Liver (tissue), 9 donors: ENCODE data around the gene DZIP1L. TPM values are rescaled to one million over a fixed set of nuclear protein-coding genes. Genes with fewer than 3 reads are reported as not detected.

Source experiments
- DNase-seq: peaks from one replicate; pipeline ENCODE4 v3.0.0-alpha.2; 2017; ENCODE audit warnings: low spot score
- H3K27ac ChIP-seq, 2 donors: one replicate each; pipeline ENCODE4 v1.7.0; 2013; ENCODE audit warnings: inconsistent platforms in 2 of 2, low read length in 2 of 2, control low read depth in 1 of 2, low read depth in 1 of 2, mild to moderate bottlenecking in 1 of 2
- H3K27me3 ChIP-seq, 4 donors: one replicate each; pipeline versions ENCODE4 v1.6.1 to v1.7.0; 2013; ENCODE audit warnings: low read length in 3 of 4, inconsistent platforms in 1 of 4, mild to moderate bottlenecking in 1 of 4, moderate library complexity in 1 of 4; ENCODE audit not compliant: control insufficient read depth in 4 of 4, insufficient read depth in 4 of 4
- H3K36me3 ChIP-seq, 4 donors: one replicate each; pipeline versions ENCODE4 v1.6.1 to v1.7.0; 2013; ENCODE audit warnings: low read length in 3 of 4, mild to moderate bottlenecking in 3 of 4, low read depth in 1 of 4, moderate library complexity in 1 of 4; ENCODE audit not compliant: control insufficient read depth in 4 of 4, insufficient read depth in 3 of 4
- H3K4me1 ChIP-seq, 4 donors: one replicate each; pipeline versions ENCODE4 v1.6.1 to v1.7.0; 2013; ENCODE audit warnings: low read length in 3 of 4, mild to moderate bottlenecking in 3 of 4, moderate library complexity in 1 of 4; ENCODE audit not compliant: control insufficient read depth in 4 of 4, insufficient read depth in 4 of 4
- H3K4me3 ChIP-seq, 3 donors: one replicate each; pipeline versions ENCODE4 v1.6.1 to v1.7.0; 2013; ENCODE audit warnings: low read length in 3 of 3, control low read depth in 1 of 3, low read depth in 1 of 3, mild to moderate bottlenecking in 1 of 3
- H3K9ac ChIP-seq, 2 donors: one replicate each; pipeline ENCODE4 v1.7.0; 2013; ENCODE audit warnings: low read length in 2 of 2, mild to moderate bottlenecking in 2 of 2, moderate library complexity in 2 of 2, control low read depth in 1 of 2, low read depth in 1 of 2
- H3K9me3 ChIP-seq, 4 donors: one replicate each; pipeline versions ENCODE4 v1.6.1 to v1.7.0; 2013; ENCODE audit warnings: low read length in 3 of 4; ENCODE audit not compliant: control insufficient read depth in 4 of 4
- FOXA2 ChIP-seq: IDR thresholded peaks from 2 replicates; pipeline ENCODE4 v1.6.1; 2016; ENCODE audit warnings: antibody characterized with exemption
- GABPA ChIP-seq, 2 donors: IDR thresholded peaks in 1 of 2; conservative IDR thresholded peaks in 1 of 2; 2 replicates each; pipeline ENCODE4 v1.6.1; 2016; ENCODE audit warnings: antibody characterized with exemption in 2 of 2, mild to moderate bottlenecking in 1 of 2, moderate library complexity in 1 of 2
- HNF4A ChIP-seq, 2 donors: conservative IDR thresholded peaks; 2 replicates each; pipeline ENCODE4 v1.6.1; 2016; ENCODE audit warnings: antibody characterized with exemption in 2 of 2, mild to moderate bottlenecking in 2 of 2
- HNF4G ChIP-seq: IDR thresholded peaks from 2 replicates; pipeline ENCODE4 v1.6.1; 2016; ENCODE audit warnings: antibody characterized with exemption
- JUND ChIP-seq, 2 donors: IDR thresholded peaks; 2 replicates each; pipeline ENCODE4 v1.6.1; 2016; ENCODE audit warnings: antibody characterized with exemption in 2 of 2
- NR2F2 ChIP-seq: IDR thresholded peaks from 2 replicates; pipeline ENCODE4 v1.6.1; 2016; ENCODE audit warnings: antibody characterized with exemption
- RAD21 ChIP-seq, 2 donors: IDR thresholded peaks; 2 replicates each; pipeline ENCODE4 v1.6.1; 2016; ENCODE audit warnings: antibody characterized with exemption in 2 of 2, mild to moderate bottlenecking in 2 of 2
- RXRA ChIP-seq, 2 donors: IDR thresholded peaks; 2 replicates each; pipeline ENCODE4 v1.6.1; 2017 to 2018; ENCODE audit warnings: antibody characterized with exemption in 2 of 2, mild to moderate bottlenecking in 1 of 2
- SP1 ChIP-seq: IDR thresholded peaks from 2 replicates; pipeline ENCODE4 v1.6.1; 2018; ENCODE audit warnings: antibody characterized with exemption, mild to moderate bottlenecking
- TAF1 ChIP-seq: conservative IDR thresholded peaks from 2 replicates; pipeline ENCODE4 v1.6.1; 2016; ENCODE audit warnings: antibody characterized with exemption, mild to moderate bottlenecking
- YY1 ChIP-seq: IDR thresholded peaks from 2 replicates; pipeline ENCODE4 v1.6.1; 2016; ENCODE audit warnings: antibody characterized with exemption, mild to moderate bottlenecking
- WGBS: extraction: QIAGEN DNeasy Blood & Tissue Kit; methylation state at CpG from one replicate; pipeline ENCODE4 v1.1.7; 2013; 5-methylcytosine and 5-hydroxymethylcytosine counted together
- polyA plus RNA-seq, 2 donors: library from polyadenylated mRNA; stranded (reverse) in 1 of 2; unstranded in 1 of 2; fragments of 200-250 nt in 1 of 2; fragments of >200 nt in 1 of 2; fragmentation: Nextera tagmentation in 1 of 2; extraction: Ambion mirVana in 1 of 2; gene quantifications; one replicate each; pipeline versions ENCODE4 v1.2.1 to v1.2.3, GENCODE V29; 2013 to 2015
- total RNA-seq, 2 donors: library from RNA; depleted of rRNA; stranded (reverse); fragments of >200 nt; gene quantifications; one replicate each; pipeline ENCODE4 v1.2.3, GENCODE V29; 2014
- TF ChIP-seq, protein P1 (sequence below): IDR thresholded peaks from 2 replicates; pipeline ENCODE4 v1.6.1; 2016; ENCODE audit warnings: antibody characterized with exemption, mild to moderate bottlenecking
- TF ChIP-seq, protein P2 (sequence below): IDR thresholded peaks from 2 replicates; pipeline ENCODE4 v1.6.1; 2016; ENCODE audit warnings: antibody characterized with exemption
- TF ChIP-seq, protein P3 (sequence below): IDR thresholded peaks from 2 replicates; pipeline ENCODE4 v1.6.1; 2016; ENCODE audit warnings: antibody characterized with exemption
- TF ChIP-seq, protein P4 (sequence below): IDR thresholded peaks from 2 replicates; pipeline ENCODE4 v1.6.1; 2016; ENCODE audit warnings: antibody characterized with exemption
- TF ChIP-seq, protein P5 (sequence below): fragments of 150-350 bp; IDR thresholded peaks from 2 replicates; pipeline ENCODE4 v1.5.1; 2017; ENCODE audit warnings: improper control_type of control experiment, low read depth, low read length; ENCODE audit not compliant: missing input control
- donor health status: healthy.
- donor health status: healthy.
- donor health status: healthy.
- donor health status: healthy.
- donor health status: healthy.

DZIP1L gene
- total and polyA plus RNA-seq, 4 donors, result 0.62 to 5.9 (median 1.3) TPM

DNA sequence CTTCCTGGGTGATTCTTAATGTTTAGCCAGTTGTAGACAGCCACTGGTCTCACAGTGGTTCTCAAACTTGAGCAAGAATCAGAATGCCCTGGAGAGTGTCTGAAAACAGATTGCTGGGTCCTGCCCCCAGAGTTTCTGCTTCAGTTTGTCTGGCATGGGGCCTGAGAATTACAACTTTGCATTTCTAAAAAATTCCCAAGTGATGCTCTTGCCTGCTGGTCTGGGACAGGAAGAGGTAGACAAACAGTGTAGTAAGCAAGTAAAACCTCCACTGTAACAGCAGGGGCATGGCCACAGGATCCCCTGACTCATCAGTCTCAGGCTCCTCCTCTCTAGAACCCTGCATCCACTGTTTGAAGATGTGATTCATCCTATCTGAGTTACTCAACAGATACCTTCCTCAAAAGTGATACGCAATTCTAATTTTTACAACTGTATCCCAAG lies 36.5 kb downstream of the DZIP1L start:
- WGBS, result 89% methylated on average over 1 of the region's 1 CpG
- no peak for TF ChIP-seq FOXA2
- no peak for TF ChIP-seq HNF4A (conservative IDR thresholded peaks at IDR 0.05)
- TF ChIP-seq, protein P1, sequence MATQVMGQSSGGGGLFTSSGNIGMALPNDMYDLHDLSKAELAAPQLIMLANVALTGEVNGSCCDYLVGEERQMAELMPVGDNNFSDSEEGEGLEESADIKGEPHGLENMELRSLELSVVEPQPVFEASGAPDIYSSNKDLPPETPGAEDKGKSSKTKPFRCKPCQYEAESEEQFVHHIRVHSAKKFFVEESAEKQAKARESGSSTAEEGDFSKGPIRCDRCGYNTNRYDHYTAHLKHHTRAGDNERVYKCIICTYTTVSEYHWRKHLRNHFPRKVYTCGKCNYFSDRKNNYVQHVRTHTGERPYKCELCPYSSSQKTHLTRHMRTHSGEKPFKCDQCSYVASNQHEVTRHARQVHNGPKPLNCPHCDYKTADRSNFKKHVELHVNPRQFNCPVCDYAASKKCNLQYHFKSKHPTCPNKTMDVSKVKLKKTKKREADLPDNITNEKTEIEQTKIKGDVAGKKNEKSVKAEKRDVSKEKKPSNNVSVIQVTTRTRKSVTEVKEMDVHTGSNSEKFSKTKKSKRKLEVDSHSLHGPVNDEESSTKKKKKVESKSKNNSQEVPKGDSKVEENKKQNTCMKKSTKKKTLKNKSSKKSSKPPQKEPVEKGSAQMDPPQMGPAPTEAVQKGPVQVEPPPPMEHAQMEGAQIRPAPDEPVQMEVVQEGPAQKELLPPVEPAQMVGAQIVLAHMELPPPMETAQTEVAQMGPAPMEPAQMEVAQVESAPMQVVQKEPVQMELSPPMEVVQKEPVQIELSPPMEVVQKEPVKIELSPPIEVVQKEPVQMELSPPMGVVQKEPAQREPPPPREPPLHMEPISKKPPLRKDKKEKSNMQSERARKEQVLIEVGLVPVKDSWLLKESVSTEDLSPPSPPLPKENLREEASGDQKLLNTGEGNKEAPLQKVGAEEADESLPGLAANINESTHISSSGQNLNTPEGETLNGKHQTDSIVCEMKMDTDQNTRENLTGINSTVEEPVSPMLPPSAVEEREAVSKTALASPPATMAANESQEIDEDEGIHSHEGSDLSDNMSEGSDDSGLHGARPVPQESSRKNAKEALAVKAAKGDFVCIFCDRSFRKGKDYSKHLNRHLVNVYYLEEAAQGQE, result no peak
- TF ChIP-seq SP1, result no peak
- TF ChIP-seq, protein P2, sequence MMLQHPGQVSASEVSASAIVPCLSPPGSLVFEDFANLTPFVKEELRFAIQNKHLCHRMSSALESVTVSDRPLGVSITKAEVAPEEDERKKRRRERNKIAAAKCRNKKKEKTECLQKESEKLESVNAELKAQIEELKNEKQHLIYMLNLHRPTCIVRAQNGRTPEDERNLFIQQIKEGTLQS, result no peak
- TF ChIP-seq RXRA (IDR thresholded peaks at IDR 0.05), result no peak
- no peak for TF ChIP-seq JUND (IDR thresholded peaks at IDR 0.05)
- TF ChIP-seq NR2F2, result no peak
- TF ChIP-seq HNF4G, result no peak
- TF ChIP-seq YY1, result no peak
- TF ChIP-seq, protein P3, sequence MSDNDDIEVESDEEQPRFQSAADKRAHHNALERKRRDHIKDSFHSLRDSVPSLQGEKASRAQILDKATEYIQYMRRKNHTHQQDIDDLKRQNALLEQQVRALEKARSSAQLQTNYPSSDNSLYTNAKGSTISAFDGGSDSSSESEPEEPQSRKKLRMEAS, result no peak
- TF ChIP-seq RAD21 (IDR thresholded peaks at IDR 0.05), result no peak
- TF ChIP-seq, protein P4, sequence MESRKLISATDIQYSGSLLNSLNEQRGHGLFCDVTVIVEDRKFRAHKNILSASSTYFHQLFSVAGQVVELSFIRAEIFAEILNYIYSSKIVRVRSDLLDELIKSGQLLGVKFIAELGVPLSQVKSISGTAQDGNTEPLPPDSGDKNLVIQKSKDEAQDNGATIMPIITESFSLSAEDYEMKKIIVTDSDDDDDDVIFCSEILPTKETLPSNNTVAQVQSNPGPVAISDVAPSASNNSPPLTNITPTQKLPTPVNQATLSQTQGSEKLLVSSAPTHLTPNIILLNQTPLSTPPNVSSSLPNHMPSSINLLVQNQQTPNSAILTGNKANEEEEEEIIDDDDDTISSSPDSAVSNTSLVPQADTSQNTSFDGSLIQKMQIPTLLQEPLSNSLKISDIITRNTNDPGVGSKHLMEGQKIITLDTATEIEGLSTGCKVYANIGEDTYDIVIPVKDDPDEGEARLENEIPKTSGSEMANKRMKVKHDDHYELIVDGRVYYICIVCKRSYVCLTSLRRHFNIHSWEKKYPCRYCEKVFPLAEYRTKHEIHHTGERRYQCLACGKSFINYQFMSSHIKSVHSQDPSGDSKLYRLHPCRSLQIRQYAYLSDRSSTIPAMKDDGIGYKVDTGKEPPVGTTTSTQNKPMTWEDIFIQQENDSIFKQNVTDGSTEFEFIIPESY, result no peak
- no peak for TF ChIP-seq TAF1
- TF ChIP-seq, protein P5, sequence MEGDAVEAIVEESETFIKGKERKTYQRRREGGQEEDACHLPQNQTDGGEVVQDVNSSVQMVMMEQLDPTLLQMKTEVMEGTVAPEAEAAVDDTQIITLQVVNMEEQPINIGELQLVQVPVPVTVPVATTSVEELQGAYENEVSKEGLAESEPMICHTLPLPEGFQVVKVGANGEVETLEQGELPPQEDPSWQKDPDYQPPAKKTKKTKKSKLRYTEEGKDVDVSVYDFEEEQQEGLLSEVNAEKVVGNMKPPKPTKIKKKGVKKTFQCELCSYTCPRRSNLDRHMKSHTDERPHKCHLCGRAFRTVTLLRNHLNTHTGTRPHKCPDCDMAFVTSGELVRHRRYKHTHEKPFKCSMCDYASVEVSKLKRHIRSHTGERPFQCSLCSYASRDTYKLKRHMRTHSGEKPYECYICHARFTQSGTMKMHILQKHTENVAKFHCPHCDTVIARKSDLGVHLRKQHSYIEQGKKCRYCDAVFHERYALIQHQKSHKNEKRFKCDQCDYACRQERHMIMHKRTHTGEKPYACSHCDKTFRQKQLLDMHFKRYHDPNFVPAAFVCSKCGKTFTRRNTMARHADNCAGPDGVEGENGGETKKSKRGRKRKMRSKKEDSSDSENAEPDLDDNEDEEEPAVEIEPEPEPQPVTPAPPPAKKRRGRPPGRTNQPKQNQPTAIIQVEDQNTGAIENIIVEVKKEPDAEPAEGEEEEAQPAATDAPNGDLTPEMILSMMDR, result no peak
- TF ChIP-seq GABPA (IDR thresholded peaks at IDR 0.05 in 1 of 2, conservative IDR thresholded peaks at IDR 0.05 in 1 of 2), result no peak
- H3K4me3 ChIP-seq, result no peak overlapping the region

DNA sequence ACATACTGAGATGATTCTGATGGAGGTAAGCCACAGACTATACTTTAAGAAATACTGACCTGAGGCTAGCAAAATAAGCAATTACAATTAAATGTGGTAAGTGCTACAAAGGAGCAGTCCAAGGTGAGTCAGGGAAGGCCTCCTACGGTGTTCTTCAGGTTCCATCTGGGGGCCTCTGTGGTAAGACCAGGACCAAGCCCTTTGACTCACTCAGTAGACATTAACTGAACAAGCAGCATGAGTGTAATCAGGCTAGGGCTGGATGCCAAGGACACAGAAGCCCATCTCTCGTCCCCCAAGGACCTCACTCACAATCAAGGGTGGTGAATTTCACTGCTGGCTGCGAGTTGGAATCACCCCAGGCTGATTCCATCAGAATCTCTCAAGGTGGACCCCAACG lies 37.3 kb downstream of the DZIP1L start:
- peaks cover 0 to 10% (median 0%) of the 10 kb centered on the region in 4 donors for H3K27me3 ChIP-seq
- H3K36me3 ChIP-seq, result no peaks in the 10 kb centered on the region
- WGBS, result 88% methylated on average over 4 of the region's 4 CpGs
- TF ChIP-seq YY1 (no peak), FOXA2 (no peak), RXRA (IDR thresholded peaks at IDR 0.05) (no peak), TAF1 (no peak)
- TF ChIP-seq, protein P2, result no peak
- no peak overlapping the region for H3K27ac ChIP-seq
- H3K9ac ChIP-seq, result no peak overlapping the region
- no peak for DNase-seq
- H3K9me3 ChIP-seq, result no peaks in the 10 kb centered on the region
- H3K4me3 ChIP-seq, result no peak overlapping the region
- no peaks in the 10 kb centered on the region for H3K4me1 ChIP-seq

More for the DNA sequence above, 36.5 kb downstream of the DZIP1L start:
- H3K36me3 ChIP-seq, result no peaks in the 10 kb centered on the region
- no peak for DNase-seq
- H3K27me3 ChIP-seq, result peaks cover 0 to 10% (median 0%) of the 10 kb centered on the region in 4 donors
- H3K9ac ChIP-seq, result no peak overlapping the region
- no peak overlapping the region for H3K27ac ChIP-seq
- H3K9me3 ChIP-seq, result no peaks in the 10 kb centered on the region
- H3K4me1 ChIP-seq, result no peaks in the 10 kb centered on the region
